HEK293T (cell line): Measurements from ENCODE around the gene ABI3.

ENCODE experiments used
- CTCF ChIA-PET: fragments of 350-600 bp; formaldehyde crosslinking; extraction: SDS; loops from one replicate; lab custom pipeline; 2021; ENCODE audit warnings: antibody characterized with exemption, inconsistent platforms; lab: Yijun Ruan, JAX
- POLR2A ChIA-PET: fragments of 350-600 bp; formaldehyde crosslinking; extraction: SDS; loops from one replicate; lab custom pipeline; 2020; ENCODE audit warnings: antibody characterized with exemption, inconsistent platforms; lab: Yijun Ruan, JAX
- DNase-seq: peaks from one replicate; pipeline ENCODE4 v3.0.0; 2012; ENCODE audit warnings: mixed read lengths; ENCODE audit errors: extremely low spot score
- ARNT ChIP-seq: fragments of 450-650 bp; IDR thresholded peaks from 2 replicates; pipeline ENCODE4 v1.6.1; 2017; ENCODE audit warnings: mild to moderate bottlenecking
- BHLHE40 ChIP-seq: fragments of 450-650 bp; IDR thresholded peaks from 2 replicates; pipeline ENCODE4 v1.6.1; 2016; ENCODE audit warnings: mild to moderate bottlenecking, moderate library complexity, borderline replicate concordance
- CTBP1 ChIP-seq: fragments of 450-650 bp; IDR thresholded peaks from 2 replicates; pipeline ENCODE4 v1.6.1; 2016; ENCODE audit warnings: borderline replicate concordance
- ELF4 ChIP-seq: fragments of 450-650 bp; IDR thresholded peaks from 2 replicates; pipeline ENCODE4 v1.6.1; 2017; ENCODE audit warnings: antibody characterized with exemption
- FOXA1 ChIP-seq: fragments of 450-650 bp; IDR thresholded peaks from 2 replicates; pipeline ENCODE4 v1.6.1; 2016; ENCODE audit warnings: mild to moderate bottlenecking
- FOXK2 ChIP-seq: fragments of 450-650 bp; IDR thresholded peaks from 2 replicates; pipeline ENCODE4 v1.6.1; 2016; ENCODE audit warnings: mild to moderate bottlenecking
- FOXM1 ChIP-seq: fragments of 450-650 bp; IDR thresholded peaks from 2 replicates; pipeline ENCODE4 v1.6.1; 2017; ENCODE audit warnings: mild to moderate bottlenecking, borderline replicate concordance
- HDGF ChIP-seq: fragments of 450-650 bp; IDR thresholded peaks from 2 replicates; pipeline ENCODE4 v1.6.1; 2017; ENCODE audit warnings: antibody characterized with exemption, borderline replicate concordance
- L3MBTL2 ChIP-seq: fragments of 450-650 bp; conservative IDR thresholded peaks from 2 replicates; pipeline ENCODE4 v1.6.1; 2016; ENCODE audit warnings: mild to moderate bottlenecking
- LEF1 ChIP-seq: fragments of 450-650 bp; IDR thresholded peaks from 2 replicates; pipeline ENCODE4 v1.6.1; 2017; ENCODE audit warnings: mild to moderate bottlenecking, borderline replicate concordance
- NFRKB ChIP-seq: fragments of 450-650 bp; IDR thresholded peaks from 2 replicates; pipeline ENCODE4 v1.6.1; 2016; ENCODE audit warnings: mild to moderate bottlenecking, moderate library complexity
- PKNOX1 ChIP-seq: fragments of 450-650 bp; IDR thresholded peaks from 2 replicates; pipeline ENCODE4 v1.6.1; 2016
- SP1 ChIP-seq: fragments of 450-650 bp; IDR thresholded peaks from 2 replicates; pipeline ENCODE4 v1.6.1; 2017
- SUZ12 ChIP-seq: fragments of 450-650 bp; IDR thresholded peaks from 2 replicates; pipeline ENCODE4 v1.6.1; 2016; ENCODE audit warnings: mild to moderate bottlenecking
- TARDBP ChIP-seq: fragments of 450-650 bp; IDR thresholded peaks from 2 replicates; pipeline ENCODE4 v1.6.1; 2016
- ZNF384 ChIP-seq: fragments of 450-650 bp; IDR thresholded peaks from 2 replicates; pipeline ENCODE4 v1.6.1; 2016

Gene ABI3

DNA sequence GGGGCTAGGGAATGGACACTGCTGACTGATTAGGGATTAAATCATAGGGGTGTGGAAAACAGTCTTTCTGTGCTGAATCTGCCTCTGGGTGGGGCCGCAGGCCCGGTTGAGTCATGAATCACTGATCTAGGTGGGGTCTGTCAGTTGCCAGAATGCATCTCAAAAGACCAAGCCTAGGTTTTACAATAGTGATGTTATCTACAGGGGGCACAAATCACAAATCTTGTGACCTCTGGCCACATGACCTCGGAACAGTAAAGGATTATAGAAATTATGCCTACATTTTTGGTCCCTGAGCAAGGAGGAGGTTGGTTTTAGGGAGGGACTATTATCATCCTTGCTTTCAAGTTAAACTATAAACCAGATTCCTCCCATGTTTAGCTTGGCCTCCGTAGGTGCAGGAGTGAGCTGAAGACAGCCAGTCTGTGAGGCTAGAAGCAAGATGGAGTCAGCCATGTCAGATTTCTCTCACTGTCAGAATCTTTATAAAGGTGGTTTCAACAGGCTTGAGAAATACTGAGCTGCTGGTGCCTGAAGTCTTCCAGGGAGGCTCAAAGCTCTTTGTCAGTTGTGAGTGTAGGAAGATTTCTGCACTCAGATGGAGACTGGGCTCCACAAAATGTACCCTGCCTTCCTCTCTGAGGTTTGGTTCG is 13.0 kb upstream of the ABI3 start:
- CTCF ChIA-PET: no interaction called here
- POLR2A ChIA-PET: interaction anchor here (0.8 kb wide), 1 partner anchor 358 kb away, joined by 3 read pairs; no protein-coding TSS in a partner anchor
- TF ChIP-seq ARNT (no peak), BHLHE40 (no peak), SUZ12 (no peak), LEF1 (no peak), TARDBP (no peak), CTBP1 (no peak)
- no peak for DNase-seq

DNA sequence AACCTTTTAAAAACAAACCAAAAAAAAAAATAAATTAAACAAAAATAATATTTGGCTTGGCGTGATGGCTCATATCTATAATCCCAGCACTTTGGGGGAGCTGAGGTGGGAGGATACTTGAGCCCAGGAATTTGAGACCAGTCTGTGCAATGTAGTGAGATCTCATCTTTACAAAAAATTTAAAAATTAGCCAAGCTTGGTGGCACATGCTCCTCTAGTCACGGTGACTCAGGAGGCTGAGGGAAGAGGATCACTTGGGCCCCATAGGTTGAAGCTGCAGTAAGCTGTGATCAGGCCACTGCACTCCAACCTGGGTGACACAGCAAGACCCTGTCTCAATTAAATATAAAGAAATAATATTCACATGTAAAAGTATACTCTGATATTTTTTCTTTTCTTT is 12.3 kb upstream of the ABI3 start:
- ChIA-PET CTCF (no interaction called here), POLR2A (interaction anchor here (0.8 kb wide), 1 partner anchor 358 kb away, joined by 3 read pairs; no protein-coding TSS in a partner anchor)
- DNase-seq: no peak
- TF ChIP-seq NFRKB (no peak), SP1 (no peak)

GRCh38 chr17:49200423-49201083 is 10.0 kb upstream of the ABI3 start:
- no peak for TF ChIP-seq TARDBP
- TF ChIP-seq SP1: no peak
- no peak for TF ChIP-seq ARNT
- no peak for TF ChIP-seq SUZ12
- TF ChIP-seq FOXM1: no peak
- TF ChIP-seq L3MBTL2: no peak
- TF ChIP-seq LEF1: no peak
- no peak for TF ChIP-seq FOXK2
- ChIA-PET POLR2A (interaction anchor here (1.1 to 2.0 kb wide), 2 partner anchors 9 kb away, joined by 4 to 10 read pairs; partner anchors contain the start of genes ABI3 and GNGT2), CTCF (no interaction called here)
- no peak for DNase-seq

- ChIA-PET POLR2A (interaction anchor here (2.0 kb wide), 1 partner anchor 9 kb away, joined by 10 read pairs; no protein-coding TSS in a partner anchor), CTCF (no interaction called here)
- TF ChIP-seq HDGF (no peak), SP1 (no peak), BHLHE40 (no peak), FOXK2 (no peak), NFRKB (no peak), L3MBTL2 (no peak), LEF1 (no peak), ELF4 (no peak), TARDBP (no peak), FOXA1 (no peak), FOXM1 (no peak), ARNT (no peak), SUZ12 (no peak), ZNF384 (no peak), CTBP1 (no peak), PKNOX1 (no peak)
- no peak for DNase-seq
Observed at GRCh38 chr17:49201481-49201927, 9.0 kb upstream of the ABI3 start.

GRCh38 chr17:49203796-49204195 is 6.7 kb upstream of the ABI3 start:
- CTCF ChIA-PET: no interaction called here
- TF ChIP-seq NFRKB: no peak
- TF ChIP-seq FOXM1: no peak
- TF ChIP-seq HDGF: no peak
- no peak for TF ChIP-seq SUZ12
- no peak for TF ChIP-seq FOXA1
- TF ChIP-seq L3MBTL2: no peak
- TF ChIP-seq SP1: no peak
- no peak for TF ChIP-seq LEF1
- no peak for TF ChIP-seq PKNOX1
- no peak for TF ChIP-seq TARDBP
- no peak for TF ChIP-seq FOXK2
- TF ChIP-seq BHLHE40: no peak
- no peak for TF ChIP-seq CTBP1
- TF ChIP-seq ARNT: no peak
- TF ChIP-seq ELF4: no peak
- no peak for TF ChIP-seq ZNF384
- POLR2A ChIA-PET: interaction anchor here (2.5 kb wide), 1 partner anchor 11 kb away, joined by 9 read pairs; no protein-coding TSS in a partner anchor
- DNase-seq: no peak

DNA sequence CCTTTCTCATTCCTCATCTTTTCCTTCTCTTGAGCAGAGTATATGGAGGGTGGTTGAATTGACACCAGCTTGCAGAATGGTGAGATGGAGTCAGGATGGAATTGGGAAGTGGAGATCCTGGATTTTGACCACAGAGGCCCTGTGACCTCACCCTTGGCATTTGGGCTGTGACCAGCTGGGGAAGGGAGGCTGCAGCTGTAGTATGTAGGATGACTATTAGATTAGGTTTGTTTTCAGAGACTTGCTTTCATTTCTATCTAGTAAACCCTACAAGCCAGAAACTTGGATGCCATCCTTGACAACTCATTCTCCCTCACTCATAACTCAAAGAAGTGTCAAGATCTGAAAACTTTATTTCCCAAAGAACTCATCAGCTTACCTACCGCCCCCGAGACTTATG is 6.0 kb upstream of the ABI3 start:
- CTCF ChIA-PET: no interaction called here
- POLR2A ChIA-PET: interaction anchor here (2.5 kb wide), 1 partner anchor 12 kb away, joined by 9 read pairs; no protein-coding TSS in a partner anchor
- no peak for TF ChIP-seq BHLHE40
- no peak for TF ChIP-seq SP1
- TF ChIP-seq PKNOX1: no peak
- TF ChIP-seq ELF4: no peak
- TF ChIP-seq TARDBP: no peak
- TF ChIP-seq ZNF384: no peak
- no peak for TF ChIP-seq ARNT
- TF ChIP-seq SUZ12: no peak
- TF ChIP-seq FOXK2: no peak
- no peak for DNase-seq
